HL-60 (cell line): ENCODE results near the gene NDUFV1.
"Not testable (repeated sequence)": the region's sequence is repeated elsewhere in the genome, so short reads cannot be mapped to it uniquely, and the experiment has no call there.

Experiments used
- POLR2AphosphoS5 ChIP-seq: IDR thresholded peaks from 2 replicates; pipeline ENCODE4 v1.6.1; 2012; ENCODE audit warnings: low read depth
- TF ChIP-seq, protein P1 (sequence below): IDR thresholded peaks from one replicate; pipeline ENCODE4 v1.5.1; 2011; ENCODE audit warnings: low read length, control low read depth, inconsistent platforms; ENCODE audit not compliant: insufficient read depth

DNA sequence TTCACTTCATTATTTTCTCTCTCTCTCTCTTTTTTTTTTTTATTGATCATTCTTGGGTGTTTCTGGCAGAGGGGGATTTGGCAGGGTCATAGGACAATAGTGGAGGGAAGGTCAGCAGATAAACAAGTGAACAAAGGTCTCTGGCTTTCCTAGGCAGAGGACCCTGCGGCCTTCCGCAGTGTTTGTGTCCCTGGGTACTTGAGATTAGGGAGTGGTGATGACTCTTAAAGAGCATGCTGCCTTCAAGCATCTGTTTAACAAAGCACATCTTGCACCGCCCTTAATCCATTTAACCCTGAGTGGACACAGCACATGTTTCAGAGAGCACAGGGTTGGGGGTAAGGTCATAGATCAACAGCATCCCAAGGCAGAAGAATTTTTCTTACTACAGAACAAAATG is 9.3 kb upstream of the NDUFV1 start:
- TF ChIP-seq, protein P1, sequence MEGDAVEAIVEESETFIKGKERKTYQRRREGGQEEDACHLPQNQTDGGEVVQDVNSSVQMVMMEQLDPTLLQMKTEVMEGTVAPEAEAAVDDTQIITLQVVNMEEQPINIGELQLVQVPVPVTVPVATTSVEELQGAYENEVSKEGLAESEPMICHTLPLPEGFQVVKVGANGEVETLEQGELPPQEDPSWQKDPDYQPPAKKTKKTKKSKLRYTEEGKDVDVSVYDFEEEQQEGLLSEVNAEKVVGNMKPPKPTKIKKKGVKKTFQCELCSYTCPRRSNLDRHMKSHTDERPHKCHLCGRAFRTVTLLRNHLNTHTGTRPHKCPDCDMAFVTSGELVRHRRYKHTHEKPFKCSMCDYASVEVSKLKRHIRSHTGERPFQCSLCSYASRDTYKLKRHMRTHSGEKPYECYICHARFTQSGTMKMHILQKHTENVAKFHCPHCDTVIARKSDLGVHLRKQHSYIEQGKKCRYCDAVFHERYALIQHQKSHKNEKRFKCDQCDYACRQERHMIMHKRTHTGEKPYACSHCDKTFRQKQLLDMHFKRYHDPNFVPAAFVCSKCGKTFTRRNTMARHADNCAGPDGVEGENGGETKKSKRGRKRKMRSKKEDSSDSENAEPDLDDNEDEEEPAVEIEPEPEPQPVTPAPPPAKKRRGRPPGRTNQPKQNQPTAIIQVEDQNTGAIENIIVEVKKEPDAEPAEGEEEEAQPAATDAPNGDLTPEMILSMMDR: not testable (repeated sequence)
- TF ChIP-seq POLR2AphosphoS5: not testable (repeated sequence)
